ENCODE results near the gene SEC61B. TPM values are rescaled to one million over a fixed set of nuclear protein-coding genes. Genes with fewer than 3 reads are reported as not detected.

The SEC61B gene
- 123 TPM for total RNA-seq

DNA sequence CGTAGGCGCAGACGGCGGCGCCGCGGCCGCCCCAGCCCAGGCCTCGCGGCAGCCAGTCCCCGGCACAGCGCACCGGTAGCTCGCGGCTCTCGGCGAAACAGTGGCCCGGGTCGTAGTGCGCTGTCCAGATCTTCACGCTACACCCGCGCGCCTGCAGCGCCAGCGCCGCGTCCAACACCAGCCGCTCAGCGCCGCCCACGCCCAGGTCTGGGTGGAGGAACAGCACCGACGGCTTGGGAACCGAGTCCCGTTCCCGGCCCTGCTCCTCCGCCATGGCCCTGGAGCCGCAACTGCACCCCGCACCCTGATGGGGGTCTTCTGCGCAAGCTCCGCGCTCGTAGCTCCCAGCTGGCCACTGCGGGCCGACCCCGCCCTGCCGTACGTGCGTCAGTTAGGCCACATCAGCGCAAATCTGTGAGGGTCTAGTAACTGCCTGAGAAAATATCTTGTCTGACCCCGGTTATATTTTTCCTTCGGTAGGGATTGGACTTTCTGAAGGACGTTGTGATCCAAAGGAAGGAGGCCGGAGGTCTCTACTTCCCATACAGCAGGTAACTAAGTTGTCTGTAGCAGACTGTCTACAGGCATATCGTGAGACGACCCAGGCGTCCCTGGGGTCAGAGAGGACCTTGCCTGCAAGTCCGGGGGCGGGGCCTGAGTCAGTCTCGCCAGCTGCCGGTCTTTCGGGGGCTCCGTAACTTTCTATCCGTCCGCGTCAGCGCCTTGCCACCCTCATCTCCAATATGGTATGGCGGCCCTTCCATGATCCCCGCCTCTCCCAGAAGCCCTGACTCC is at the start of gene SEC61B, which contains the start of gene ALG2:
TSS of gene SEC61B (plus strand) at position 662 of the 795 bp plus-strand sequence. CDS start at position 744, 82 bp downstream.
TSS of gene ALG2 (minus strand) at position 322 of the 795 bp plus-strand sequence. CDS start at position 274, 48 bp downstream.
- DNase-seq (ENCODE audit: low spot score) = peak; percentile 93

DNA sequence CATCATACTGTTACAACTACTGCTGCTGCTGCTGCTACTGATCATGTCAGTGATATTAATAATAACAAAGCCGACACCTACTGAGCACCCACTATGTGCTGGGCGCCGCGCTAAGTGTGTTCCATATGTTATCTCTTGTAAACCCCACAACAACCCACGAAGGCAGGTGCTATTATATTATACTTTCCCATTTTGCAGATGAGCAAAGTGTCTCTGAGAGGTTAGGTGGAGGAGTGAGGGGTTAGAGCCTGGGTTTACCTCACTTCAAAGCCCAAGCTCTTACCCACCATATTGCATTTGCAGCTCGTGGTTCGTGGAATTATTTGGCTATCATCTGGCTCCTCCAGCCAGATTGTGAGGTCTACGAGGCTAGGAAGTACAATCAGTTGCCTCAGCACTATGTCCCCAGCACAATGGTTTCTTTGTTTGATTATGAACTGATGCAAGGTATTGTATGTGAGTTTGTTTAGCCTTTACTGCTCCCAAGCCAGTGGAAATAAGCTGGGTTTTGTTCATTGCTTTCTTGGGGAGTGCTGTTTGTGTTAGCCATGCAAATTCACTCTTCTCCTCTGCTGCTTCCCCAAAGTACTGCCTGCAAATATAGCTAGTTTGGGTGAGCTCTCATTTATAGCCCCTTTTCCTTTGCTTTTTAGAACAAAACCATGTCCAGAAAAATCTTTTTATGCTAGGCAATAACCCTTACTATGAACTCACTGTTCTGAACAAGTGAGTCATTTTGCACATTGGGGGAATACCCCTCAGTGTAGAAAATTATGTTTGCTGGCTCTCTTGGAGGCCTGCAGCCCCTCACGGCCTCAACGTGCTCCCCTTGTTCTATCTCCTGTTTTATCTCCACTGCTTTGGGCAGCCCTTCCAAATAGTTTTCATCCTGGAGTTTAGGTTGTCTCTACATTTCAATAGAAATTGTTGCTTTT is 48.2 kb upstream of the SEC61B start:
- no peak for DNase-seq (ENCODE audit: low spot score)

DNA sequence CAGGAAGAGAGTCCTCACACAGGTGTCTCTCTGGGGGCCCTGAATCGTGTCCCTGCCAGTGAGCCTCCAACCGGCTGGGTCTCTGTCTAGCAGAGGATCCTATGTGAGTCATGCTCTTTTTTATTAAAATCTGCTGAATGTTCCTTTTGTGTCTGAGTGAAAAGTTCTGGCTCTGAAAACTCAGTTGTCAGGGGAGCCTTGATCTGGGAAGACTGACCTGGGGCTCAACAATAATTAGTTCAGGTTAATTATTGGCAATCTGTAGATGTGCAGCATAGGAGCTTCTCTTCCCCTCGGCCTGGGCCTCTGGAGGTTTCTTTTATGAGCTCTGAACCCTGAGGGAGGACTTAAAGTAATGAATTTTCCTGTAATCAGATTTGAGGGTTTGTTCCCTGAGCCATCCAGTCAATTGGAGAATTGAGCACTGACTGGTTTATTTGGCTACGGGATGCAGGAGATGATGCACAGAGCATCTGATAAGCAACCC is 45.5 kb upstream of the SEC61B start:
- DNase-seq (ENCODE audit: low spot score) = no peak

DNA sequence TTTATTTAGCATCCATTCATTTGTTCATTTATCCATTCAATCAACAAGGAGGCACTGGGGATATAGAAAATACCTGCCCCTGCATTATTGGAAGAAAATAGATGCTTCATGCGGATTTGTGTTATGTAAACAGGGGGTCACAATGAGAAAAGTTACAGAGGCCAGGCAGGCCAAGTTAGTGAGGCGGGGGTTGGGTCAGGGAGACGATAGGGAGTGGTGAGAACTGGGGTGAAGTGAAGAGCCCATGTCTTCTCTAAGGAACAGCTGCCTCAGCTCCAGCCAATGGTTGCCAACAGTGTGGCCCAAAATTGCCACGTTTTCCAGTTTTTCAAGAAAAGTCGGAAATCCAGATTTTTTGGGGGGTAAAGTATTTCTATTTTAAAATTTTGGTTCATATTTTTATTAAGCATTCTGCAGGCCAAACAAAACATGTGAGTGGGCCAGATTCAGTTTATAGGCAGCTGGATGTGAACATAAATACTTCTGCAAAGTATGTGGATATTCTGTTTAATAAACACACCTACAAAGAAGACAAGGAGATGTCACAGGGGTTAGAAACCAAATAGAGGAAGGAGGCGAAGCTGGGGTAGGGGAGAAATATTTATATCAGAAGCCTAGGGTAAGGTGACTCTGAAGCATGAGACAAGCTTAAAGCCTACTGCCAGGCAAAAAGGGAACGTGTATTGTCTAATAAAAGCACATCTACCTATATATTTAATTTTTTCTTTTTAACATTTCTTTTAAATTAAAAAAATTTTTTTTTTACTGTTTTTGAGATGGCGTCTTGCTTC is 44.3 kb upstream of the SEC61B start:
- no peak for DNase-seq (ENCODE audit: low spot score)

DNA sequence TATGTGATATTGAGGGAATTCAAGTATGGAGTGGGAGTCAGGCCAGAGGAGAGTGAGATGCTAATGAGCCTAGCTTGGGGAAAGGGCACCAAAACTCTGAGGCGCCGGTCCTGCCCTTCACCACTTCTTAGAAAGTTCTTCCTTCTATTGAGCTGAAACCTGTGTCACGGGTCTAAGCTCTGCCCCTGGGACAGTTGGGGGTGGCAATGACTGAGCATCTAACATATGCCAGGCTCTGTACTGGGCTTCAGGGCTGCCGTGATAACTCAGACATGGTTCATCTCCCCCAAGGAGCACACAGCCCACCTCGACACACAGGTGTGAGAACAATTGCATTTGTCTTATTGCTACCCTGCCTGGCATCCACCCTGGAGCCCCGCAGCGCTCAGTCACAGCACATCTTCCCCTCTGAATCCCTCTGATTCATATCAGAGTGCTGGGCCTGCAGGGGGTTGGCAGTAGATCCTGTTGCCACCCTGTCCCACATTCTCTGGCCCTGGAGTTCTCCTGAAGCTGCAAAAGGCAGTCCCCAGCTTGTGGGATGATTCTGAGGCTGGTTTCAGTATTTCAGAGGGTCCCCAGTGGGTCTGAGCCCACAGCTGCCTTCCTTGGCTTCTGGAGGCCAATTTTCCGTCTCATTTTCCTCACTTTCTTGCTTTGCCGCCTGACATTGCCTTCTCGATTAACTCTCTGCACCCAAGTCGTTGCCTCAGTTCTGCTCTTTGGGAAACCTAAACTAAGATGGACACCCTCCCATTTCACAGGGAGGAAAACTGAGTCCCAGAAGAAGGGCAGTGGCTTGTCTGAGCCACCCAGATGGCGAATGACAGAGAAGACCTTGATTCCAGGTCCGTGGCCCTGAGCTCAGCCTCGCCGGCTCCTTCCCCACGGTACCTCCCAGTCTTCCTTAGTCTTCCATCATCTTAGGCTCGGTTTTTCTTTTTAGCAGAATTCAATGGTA is 42.9 kb upstream of the SEC61B start:
- DNase-seq (ENCODE audit: low spot score) = no peak

DNA sequence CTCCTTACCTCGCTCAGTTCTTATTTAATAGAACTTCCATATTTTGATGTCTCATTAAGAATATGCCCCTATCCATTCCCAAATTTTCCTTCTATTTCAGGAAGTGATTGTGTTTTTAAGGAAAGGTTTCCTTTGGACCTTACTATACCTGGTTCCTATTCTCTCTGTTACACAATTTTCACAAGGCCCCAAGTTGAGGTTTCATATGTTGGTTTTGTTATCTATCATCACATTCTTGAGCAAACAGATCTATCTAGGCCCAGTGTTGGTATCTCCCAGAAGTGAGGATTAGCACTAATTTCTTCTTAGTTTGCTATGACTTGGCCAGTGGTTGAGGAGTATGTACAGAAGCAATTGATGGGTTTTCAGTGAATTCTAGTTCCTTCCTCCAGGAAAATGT is 41.9 kb upstream of the SEC61B start:
- no peak for DNase-seq (ENCODE audit: low spot score)

DNA sequence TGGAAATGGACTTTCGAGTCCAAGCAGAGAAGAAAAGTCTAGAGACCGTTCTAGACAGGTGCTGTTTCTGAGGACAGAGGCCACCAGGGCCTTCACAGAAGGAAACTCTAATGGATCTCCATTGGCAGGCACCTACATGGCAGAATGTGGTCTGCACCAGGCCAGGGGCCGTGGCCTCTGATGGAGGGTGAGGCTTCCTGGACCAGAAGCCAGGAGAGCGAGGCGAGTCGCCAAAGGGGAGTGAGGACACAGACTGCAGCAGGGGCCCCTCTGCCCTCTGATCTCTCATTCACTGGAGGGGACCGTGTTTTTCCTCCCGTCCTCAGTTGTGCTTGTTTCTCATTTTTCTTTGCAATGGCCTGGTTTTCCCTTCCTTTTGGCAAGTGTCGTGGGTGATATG is 41.4 kb upstream of the SEC61B start:
- DNase-seq (ENCODE audit: low spot score) = no peak

DNA sequence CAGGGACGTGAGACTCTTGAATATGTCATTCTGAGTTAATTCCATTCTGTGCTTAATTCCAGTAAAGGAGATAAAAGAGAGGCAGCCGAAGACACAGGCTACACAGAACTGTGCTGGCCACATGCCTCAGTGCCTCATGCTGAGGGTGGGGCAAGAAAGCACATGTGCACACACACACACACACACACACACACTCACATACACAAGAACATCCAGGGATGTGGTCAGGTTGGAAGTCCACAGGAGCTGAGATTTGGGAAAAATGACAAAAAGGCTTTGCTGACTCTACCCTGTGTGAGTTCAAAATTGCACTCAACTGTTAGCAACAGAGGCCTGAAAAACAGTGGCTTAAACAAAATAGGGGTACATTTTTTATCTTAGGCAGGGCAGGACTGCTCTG is 40.9 kb upstream of the SEC61B start:
- no peak for DNase-seq (ENCODE audit: low spot score)

DNA sequence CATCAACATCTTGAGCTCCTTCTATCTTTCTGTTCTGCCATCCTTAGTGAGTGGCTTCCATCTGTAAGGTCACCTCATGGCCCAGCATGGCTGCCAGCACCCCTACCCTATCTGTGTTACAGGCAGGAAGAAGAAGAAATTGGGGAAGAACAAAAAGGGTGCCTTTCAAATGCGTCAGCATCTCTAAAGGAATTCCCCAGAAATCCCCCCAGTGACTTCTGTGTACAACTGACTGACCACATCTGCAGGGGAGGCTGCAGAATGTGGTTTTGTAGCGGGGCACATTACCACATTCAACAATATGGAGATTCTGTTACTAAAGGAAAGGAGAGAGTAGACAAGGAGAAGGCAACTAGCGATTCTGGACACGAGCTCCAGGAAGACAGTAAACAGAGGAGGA is 40.5 kb upstream of the SEC61B start:
- DNase-seq (ENCODE audit: low spot score) = no peak

DNA sequence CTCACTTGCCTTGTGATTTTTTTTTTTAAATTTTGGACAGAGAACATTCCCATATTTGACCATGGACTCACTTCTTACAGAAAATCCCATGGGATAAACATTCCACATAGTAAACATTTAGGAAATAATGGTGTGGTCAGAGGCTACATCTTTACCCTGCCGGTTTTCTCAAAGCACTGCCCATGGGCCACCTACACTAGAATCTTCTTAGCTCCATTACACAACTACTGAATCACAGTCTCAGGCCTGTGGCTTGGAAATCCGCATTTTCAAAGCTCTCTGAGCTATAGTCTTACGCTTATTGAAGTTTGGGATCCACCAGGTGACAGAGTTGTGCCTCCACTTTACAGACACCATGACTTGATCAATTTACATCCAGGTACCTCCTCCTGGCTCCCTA is 39.7 kb upstream of the SEC61B start:
- no peak for DNase-seq (ENCODE audit: low spot score)

DNA sequence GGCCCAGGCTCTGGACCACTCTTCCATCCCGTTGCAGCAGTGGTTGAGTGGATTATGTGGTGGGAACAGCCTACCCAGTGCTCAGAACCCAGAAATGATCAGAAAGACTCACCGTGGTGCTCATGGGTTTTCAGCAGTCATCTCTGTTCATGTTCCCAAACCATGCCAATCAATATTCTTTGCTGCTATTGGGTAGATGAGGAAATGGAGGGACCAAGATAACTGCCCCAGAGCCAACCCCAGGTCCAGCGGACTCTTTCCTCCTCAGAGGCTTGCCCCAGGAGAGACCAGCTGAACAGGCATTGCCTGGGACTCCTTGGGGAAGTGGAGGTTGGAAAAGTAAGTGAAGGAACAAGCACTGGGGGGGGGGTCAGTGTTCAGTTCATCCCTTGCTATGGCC is 38.5 kb upstream of the SEC61B start:
- no peak for DNase-seq (ENCODE audit: low spot score)

DNA sequence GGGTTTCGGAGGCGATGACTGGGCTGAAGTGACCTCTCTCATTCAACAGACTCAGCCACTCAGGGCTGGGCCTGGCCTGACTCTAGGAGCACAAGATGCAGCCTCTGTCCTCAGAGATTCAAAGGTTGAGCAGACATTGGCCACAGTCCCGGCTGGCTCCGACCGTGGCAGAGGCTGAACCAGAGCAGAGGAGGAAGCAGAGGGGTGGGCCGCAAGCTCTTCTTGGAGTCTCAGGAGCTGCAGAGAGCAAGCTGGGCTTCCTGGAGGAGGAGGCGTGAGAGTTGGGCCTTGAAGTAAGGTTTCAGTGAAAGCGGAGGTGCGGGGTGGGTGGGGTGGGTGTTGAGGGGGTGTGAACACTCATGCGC is 38.0 kb upstream of the SEC61B start:
- DNase-seq (ENCODE audit: low spot score) = no peak

DNA sequence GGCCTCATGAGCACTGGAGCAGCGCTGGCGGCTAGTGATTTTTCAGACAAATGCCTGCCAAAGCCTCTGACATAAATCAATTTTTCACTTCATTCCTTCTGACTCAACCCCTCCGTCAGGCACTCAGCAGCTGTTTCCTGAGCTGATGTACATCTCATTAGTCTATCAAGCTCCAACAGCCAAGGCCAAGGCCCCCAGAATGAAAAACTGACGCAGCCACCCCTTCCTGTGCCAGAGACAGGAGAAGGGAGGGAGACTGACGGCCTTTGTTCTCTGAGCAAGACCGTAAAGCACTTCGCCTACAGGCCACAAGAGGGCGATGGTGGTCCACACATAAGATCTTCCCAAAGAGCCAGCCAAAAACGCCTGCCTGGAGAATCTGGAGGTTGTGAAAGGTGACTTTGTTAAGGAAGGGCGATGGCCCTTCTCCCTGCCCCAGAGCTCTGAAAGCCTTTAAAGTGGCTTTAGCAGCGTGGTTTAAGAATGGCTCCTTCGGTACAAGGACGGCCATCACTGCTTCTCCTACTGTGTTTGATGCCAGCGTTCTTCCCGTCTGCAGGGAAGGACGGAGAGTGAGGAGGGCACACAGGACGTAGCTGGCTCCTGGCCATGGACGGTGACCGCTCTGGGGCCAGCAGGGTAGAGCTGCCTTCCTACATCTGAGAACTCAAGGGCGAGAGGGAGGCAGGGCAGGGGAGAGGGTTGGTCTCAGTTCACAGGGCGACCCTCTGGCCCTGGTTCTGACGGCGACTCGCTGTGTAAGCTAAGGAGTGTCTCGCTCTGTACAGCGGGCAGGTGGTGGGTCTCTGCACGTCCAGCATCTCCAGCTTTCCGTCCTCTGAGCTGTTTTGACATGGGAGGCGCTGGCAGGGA is 37.4 kb upstream of the SEC61B start:
- DNase-seq (ENCODE audit: low spot score) = peak; percentile 86

DNA sequence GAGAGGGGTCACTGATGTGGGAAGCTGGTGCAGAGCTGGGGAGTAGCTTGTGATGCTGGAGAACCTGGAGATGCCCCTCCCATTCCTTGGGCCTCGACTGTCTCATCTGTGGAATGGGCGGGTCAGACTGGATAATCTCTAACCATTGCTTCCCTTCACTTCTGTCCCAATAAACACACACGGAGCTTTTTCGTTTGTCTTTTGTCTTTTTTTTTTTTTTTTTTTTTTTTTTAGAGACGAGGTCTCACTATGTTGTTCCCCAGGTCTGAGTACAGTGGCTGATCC is 36.8 kb upstream of the SEC61B start:
- no peak for DNase-seq (ENCODE audit: low spot score)

DNA sequence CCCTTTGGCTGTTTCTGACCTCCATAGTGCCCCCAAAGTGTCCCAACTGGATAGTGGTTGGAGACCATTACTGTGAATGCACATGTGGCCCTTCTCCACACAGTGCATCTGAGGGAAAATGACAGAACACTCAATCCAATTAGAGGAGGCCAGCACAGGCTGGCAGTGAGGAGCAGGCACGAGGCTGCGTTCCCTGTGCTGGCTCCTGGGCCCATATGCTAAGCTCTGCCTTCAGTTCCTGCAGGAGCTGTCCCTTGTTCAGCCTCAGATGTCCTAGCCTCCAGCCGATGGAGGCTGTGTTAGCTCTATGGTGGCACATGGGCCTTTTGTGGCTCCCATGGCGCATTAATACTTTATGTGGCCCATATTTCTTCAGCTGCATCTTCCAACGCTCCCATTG is 36.1 kb upstream of the SEC61B start:
- no peak for DNase-seq (ENCODE audit: low spot score)

DNA sequence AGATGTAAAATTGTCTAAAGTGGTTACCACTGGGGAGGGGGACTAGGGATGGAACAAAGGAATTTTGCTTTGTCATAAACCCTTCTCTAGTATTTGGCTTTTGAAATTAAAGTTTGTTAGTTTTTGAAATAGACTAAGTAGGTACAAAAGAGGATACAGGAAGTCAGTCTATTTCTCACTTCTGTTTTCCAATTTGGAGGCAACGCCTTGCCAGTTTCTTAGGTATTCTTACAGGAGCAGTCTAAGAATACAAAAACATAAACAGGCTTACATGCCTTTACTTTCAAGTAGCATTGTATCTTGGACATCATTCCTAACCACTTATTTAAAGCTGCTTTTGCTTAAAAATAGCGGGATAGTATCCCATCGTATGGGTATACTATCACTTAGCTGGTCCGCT is 34.8 kb upstream of the SEC61B start:
- DNase-seq (ENCODE audit: low spot score) = no peak

DNA sequence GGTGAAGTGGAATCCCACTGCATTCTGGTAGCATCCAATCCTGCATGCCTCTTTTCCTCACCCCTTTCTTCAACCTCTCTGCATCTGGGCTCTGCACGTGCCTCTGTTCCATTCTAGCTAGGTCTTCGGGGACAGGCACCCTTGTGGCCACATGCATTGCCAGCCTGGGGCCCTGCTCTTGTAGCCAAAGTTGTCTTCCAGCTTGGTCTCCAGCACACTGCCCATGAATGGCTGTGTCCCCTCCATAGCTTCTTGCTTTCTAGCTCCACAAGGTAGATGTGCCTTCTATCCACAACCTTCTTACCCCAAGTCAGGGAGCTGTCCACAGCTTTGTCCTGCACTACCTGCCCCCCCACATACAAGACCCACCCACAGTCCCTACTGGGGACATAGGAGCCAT is 32.9 kb upstream of the SEC61B start:
- DNase-seq (ENCODE audit: low spot score) = no peak

DNA sequence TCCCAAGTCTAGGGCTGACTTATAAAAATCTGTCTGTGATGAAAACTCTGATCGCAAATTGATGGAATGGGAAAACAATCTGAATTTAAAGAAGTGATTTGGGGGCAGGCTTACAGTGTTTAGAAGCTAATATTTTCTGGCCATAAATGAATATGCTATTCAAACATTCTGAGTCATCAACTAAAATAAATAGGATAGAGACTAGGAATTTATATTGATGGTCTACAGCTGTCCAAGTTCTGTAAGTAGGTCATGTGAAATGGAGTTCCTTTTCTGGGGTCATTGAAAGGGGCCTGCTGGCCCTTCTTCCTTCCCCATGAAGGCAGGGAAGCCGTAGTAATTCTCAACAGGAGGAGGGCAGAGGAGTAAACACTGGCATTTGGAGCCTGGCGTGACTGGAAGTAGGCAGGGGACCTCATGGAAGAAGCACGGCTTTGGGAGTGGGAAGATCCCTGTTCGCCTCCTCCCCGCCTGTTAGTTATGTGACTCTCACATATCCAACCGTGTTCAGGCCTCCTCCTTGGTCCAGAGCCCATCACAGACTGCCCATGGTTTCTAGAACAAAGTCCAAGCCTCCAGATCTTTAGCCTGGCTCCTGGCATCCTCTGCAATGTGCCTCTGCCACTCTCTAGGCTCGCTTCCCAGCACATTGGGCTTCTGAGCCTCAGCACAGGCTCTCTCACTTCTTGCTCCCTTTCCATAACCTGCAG is 32.0 kb upstream of the SEC61B start:
- DNase-seq (ENCODE audit: low spot score) = no peak

DNA sequence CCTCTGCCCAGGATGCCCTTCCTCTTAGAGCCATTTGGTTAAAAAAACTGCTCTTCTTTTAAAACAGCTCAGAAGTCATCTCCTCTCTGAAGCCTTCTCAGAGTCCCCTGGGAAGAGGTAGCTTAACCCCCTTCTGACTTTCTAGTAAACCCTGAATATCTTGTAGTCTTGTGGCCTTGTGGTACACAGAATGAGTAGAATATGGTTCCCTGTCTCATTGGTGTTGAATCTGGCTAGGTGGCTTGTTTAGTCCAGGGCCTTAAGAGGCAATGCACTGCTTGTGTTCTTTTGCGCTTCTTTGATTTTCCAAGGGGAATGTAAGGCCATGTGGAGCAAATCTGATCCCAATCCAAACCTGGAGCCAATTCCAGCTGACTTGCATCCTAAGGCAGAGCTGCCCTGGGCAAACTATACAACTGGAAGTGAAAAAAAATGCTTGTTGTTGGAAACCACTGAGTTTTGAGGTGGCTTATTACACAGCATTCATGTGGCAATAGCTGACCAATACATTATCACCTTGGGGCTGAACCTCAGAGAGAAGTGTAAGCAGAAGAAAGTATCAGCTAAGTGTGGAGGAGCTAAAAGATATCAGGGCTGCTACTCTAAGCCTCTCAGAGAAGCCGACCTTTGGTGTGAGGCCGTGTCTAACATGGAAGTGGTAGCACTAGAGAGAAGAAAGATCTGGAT is 31.3 kb upstream of the SEC61B start:
- no peak for DNase-seq (ENCODE audit: low spot score)
